Measurements from ENCODE around the gene LTBP2. TPM values are rescaled to one million over a fixed set of nuclear protein-coding genes. Genes with fewer than 3 reads are reported as not detected.

Gene LTBP2
- total and polyA plus RNA-seq, 8 donors, result 2.9 to 36.2 (median 7.9) TPM

DNA sequence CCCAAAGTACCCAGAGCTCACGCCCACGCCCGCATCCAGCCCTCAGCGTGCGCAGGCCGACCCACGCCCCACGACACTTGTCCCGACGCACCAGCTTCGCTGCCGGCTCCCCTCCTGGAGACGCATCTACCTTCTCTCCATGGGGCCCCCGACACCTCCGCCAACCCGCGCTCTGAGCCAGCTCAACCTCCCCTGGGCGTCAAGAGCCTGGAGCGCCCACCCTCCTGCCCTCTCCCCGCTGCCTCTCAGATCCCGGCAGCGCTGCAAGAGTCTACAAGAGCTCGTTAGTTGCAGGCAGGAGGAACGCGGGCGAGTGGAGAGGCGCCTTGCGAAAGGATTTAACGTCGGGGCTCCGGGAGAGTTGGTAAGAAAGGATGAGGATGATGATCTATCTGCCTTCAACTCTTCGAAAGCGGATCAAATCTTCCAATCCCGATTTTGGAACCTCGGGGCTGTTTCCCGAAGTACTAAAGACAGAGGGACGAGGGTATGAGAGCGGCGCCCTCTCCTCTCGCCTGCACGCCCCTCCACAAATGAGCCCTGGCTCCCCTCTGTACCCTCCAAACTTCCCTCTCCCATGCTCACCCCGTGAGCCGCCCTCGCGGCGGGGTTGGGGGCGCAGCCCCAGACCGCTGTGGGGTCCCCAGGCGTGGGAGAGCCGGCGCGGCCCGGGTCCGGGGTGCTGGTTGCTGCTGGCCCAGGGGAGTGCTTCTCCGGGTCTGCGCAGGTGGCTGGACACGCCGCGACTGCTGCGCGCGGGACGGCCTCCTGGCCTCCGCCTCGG, 979 bp downstream of the LTBP2 start:
- Histone ChIP-seq H3K9me3 (no peaks in the 10 kb centered on the region), H3K4me1 (peaks cover 14 to 50% (median 39%) of the 10 kb centered on the region in 4 donors), H3K27me3 (peaks cover 0 to 29% (median 12%) of the 10 kb centered on the region in 3 donors), H3K27ac (peak overlapping the region in 4 of 5 donors; percentile 9 to 70 (median 58)), H3K4me3 (peak overlapping the region; percentile 53 to 85 (median 67)), H3K36me3 (no peaks in the 10 kb centered on the region)
- DNase-seq, result no peak
- WGBS, 5 donors, result 16 to 32% (median 23%) methylated on average over 54 to 65 of the region's 65 CpGs
- intact Hi-C loops (cut with DNase I; ENCODE audit: low total_unique reads), result loop anchor here (5.0 kb wide), 1 partner anchor 109 kb away; no protein-coding TSS in a partner anchor
- TF ChIP-seq POLR2A (IDR thresholded peaks at IDR 0.05), result no peak
- no peak for TF ChIP-seq POLR2AphosphoS5 (IDR thresholded peaks at IDR 0.05)
- no peak for TF ChIP-seq EP300 (IDR thresholded peaks at IDR 0.05)

DNA sequence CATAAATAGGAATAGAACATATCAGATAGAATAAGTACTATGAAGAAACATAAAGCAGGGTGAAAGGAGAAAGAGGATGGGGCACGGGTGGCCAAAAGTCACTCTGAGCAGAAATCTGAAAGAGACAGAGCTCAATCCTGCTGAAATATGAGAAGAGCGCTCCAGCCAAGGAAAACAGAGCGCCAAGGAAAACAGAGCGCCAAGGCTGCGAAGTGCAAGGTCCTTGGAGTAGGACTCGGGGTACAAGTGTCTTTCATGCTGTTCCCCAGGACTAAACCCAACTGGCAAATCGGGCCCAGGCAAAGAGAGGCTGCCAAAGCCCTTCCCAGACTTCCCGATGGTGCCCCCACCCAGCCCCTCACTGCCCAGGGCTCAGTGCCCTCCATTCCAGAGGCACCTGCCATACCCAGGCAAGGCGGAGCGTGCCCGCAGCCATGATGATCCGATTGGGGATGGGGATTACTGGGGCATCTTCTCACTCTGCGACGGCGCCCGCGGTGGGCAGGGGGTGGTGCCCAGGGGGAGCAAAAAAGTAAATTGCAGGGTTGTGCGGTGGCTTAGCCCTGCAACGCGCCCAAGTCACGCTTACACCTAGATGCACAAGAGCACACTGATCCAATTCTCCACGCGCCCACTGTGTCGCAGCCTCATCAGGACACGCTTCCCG, 1.7 kb downstream of the LTBP2 start:
- TF ChIP-seq, protein P1, sequence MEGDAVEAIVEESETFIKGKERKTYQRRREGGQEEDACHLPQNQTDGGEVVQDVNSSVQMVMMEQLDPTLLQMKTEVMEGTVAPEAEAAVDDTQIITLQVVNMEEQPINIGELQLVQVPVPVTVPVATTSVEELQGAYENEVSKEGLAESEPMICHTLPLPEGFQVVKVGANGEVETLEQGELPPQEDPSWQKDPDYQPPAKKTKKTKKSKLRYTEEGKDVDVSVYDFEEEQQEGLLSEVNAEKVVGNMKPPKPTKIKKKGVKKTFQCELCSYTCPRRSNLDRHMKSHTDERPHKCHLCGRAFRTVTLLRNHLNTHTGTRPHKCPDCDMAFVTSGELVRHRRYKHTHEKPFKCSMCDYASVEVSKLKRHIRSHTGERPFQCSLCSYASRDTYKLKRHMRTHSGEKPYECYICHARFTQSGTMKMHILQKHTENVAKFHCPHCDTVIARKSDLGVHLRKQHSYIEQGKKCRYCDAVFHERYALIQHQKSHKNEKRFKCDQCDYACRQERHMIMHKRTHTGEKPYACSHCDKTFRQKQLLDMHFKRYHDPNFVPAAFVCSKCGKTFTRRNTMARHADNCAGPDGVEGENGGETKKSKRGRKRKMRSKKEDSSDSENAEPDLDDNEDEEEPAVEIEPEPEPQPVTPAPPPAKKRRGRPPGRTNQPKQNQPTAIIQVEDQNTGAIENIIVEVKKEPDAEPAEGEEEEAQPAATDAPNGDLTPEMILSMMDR (IDR thresholded peaks at IDR 0.05), result no peak
- TF ChIP-seq EP300 (IDR thresholded peaks at IDR 0.05), result no peak
- no peak for TF ChIP-seq POLR2A (IDR thresholded peaks at IDR 0.05)
- Histone ChIP-seq H3K36me3 (no peaks in the 10 kb centered on the region), H3K27ac (peak overlapping the region in 2 of 5 donors; percentile 14 to 70), H3K27me3 (peaks cover 0 to 29% (median 12%) of the 10 kb centered on the region in 3 donors), H3K4me3 (peak overlapping the region; percentile 53 to 85 (median 67)), H3K9me3 (no peaks in the 10 kb centered on the region), H3K4me1 (peaks cover 14 to 58% (median 42%) of the 10 kb centered on the region in 4 donors)
- DNase-seq, result no peak
- intact Hi-C loops (cut with DNase I; ENCODE audit: low total_unique reads), result loop anchor here (5.0 kb wide), 1 partner anchor 108 kb away; no protein-coding TSS in a partner anchor
- WGBS, 5 donors, result 74 to 83% (median 82%) methylated on average over 15 to 26 of the region's 26 CpGs

DNA sequence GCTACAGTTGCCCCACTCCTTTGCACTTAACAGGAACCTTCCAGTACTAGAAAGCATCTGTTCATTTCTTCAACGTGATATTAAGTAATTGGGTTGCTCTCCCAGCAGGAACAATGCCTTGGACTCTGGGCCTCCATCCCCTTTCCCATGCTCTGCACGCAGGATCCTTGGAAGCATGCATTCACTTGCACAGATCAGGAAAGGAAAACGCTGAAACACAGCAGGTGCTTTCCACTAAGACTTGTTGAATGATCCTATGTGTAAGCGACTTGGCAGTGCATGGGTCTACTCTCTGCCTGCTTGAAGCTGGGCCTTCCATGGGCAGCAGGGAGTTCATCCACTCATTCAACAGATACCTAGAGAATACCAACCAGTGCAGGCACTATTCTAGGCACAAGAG, 2.3 kb downstream of the LTBP2 start:
- no peaks in the 10 kb centered on the region for H3K36me3 ChIP-seq
- peak overlapping the region in 1 of 4 donors; percentile 69 for H3K4me3 ChIP-seq
- peaks cover 0 to 29% (median 12%) of the 10 kb centered on the region in 3 donors for H3K27me3 ChIP-seq
- H3K27ac ChIP-seq, result no peak overlapping the region
- WGBS, 5 donors, result 48 to 64% (median 57%) methylated on average over 4 of the region's 4 CpGs
- TF ChIP-seq, protein P1 (IDR thresholded peaks at IDR 0.05), result no peak
- TF ChIP-seq POLR2AphosphoS5 (IDR thresholded peaks at IDR 0.05), result no peak
- TF ChIP-seq EP300 (IDR thresholded peaks at IDR 0.05), result no peak
- TF ChIP-seq POLR2A (IDR thresholded peaks at IDR 0.05), result no peak
- no peak for DNase-seq
- peaks cover 14 to 64% (median 45%) of the 10 kb centered on the region in 4 donors for H3K4me1 ChIP-seq
- intact Hi-C loops (cut with DNase I; ENCODE audit: low total_unique reads), result loop anchor here (5.0 kb wide), 1 partner anchor 107 kb away; no protein-coding TSS in a partner anchor
- H3K9me3 ChIP-seq, result no peaks in the 10 kb centered on the region

DNA sequence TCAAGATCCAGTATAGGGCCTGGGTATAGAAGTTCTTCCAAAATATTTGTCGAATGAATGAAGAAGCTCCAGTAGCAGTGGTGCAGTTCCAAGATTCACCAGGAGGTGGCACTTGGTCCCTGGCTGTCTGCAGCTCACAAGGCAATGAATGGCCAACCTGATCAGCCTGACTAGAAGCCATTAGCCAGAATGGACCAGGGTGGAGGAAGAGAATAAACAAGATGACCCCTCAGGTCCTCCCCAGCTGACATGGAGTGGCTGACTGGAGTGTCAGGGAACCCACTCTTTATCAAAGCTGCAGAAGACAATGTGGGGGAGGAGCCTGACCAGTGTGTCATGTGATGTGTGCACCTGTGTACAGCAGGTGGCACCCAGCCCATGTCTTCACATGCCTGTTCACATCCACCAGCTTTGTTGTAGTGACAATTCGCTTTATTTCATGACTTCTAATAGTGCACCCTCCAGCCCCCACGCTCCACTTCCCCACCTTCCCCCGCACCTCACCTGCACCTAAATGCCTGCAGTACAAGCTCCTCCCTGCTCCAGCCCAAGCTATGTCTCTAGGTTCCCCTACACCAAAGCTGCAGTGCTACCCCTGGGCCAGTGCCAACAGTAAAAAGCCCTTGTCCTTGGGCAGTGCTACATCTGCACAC, 3.0 kb downstream of the LTBP2 start:
- H3K36me3 ChIP-seq, result no peaks in the 10 kb centered on the region
- TF ChIP-seq POLR2AphosphoS5 (IDR thresholded peaks at IDR 0.05) (peak in 1 of 3 donors; percentile 57), EP300 (IDR thresholded peaks at IDR 0.05) (no peak)
- TF ChIP-seq, protein P1 (IDR thresholded peaks at IDR 0.05), result peak in 6 of 7 experiments; percentile 93 to 99 (median 97)
- H3K4me1 ChIP-seq, result peaks cover 14 to 64% (median 45%) of the 10 kb centered on the region in 4 donors
- peak overlapping the region in 1 of 4 donors; percentile 10 for H3K4me3 ChIP-seq
- peak; percentile 88 to 94 for DNase-seq
- H3K27ac ChIP-seq, result no peak overlapping the region
- WGBS, 5 donors, result 27 to 49% (median 34%) methylated on average over 4 of the region's 4 CpGs
- no peaks in the 10 kb centered on the region for H3K9me3 ChIP-seq
- peaks cover 0 to 29% (median 12%) of the 10 kb centered on the region in 3 donors for H3K27me3 ChIP-seq
- intact Hi-C loops (cut with DNase I; ENCODE audit: low total_unique reads), result no loop called here

Data from stomach (tissue), 9 donors.